Measurements from ENCODE around the gene SLC39A1.

The SLC39A1 gene

DNA sequence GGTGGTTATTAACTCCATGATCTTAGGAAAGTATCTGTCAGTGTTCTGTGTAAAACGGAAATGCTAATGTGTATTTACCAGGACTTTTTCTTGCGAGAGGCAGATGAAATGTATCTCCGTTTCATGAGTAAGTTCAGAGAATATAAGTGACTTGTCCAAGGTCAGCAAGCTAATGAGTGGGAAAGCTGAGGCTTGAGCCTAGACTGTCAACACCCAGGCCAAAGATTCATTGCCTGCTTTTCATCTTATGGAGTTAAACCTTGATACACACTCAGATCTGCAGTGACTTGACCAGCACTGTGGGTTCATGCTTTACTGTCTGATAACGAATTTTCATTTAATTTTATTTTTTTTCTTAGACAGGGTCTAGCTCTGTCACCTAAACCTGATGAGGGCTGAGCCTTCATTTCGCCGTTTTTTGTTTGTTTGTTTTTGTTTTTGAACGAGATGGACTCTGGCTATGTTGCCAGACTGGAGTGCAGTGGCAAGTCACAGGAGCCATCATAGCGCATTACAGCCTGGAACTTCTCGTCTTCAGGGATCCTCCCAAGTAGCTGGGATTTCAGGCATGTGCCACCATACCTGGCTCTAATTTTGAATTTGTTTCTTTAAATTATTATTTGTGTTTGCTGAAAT, 15.1 kb upstream of the SLC39A1 start:
- in situ Hi-C loops (cut with MboI; ENCODE audit: low pct_unique_long_range_greater_than_20kb, low sequenced_read_pairs) = no loop called here
- DNase-seq = no peak

GRCh38 chr1:153977250-153978240, 14.2 kb upstream of the SLC39A1 start, which contains the start of gene JTB:
Gene JTB (minus strand): TSS chr1:153977674. CDS start chr1:153977252, 422 bp downstream.
- DNase-seq = peak; percentile 85
- in situ Hi-C loops (cut with MboI; ENCODE audit: low pct_unique_long_range_greater_than_20kb, low sequenced_read_pairs) = no loop called here

DNA sequence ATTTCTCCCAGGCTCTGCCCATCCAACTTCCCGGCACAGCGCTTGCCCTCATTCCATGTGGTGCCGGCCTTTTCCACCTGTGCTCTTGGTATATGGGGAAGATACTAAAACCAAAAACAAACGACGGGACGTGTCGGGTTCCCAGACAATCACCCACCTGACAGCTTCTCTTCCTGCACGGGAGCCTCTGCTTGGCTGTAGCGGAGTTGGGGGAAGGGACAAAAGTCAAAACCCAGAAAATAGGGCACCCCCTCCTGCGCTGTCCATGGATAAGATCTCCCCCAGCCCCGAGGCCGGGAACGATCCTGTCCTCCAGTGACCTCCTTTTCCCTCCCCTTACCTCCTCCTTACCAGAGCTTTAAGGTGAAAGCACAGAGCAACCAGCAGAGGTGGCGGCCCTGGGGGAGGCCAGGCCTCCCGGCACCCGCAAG, 13.5 kb upstream of the SLC39A1 start:
- DNase-seq = no peak
- in situ Hi-C loops (cut with MboI; ENCODE audit: low pct_unique_long_range_greater_than_20kb, low sequenced_read_pairs) = no loop called here

GRCh38 chr1:153973525-153973924, 10.2 kb upstream of the SLC39A1 start:
- in situ Hi-C loops (cut with MboI; ENCODE audit: low pct_unique_long_range_greater_than_20kb, low sequenced_read_pairs) = loop anchor here (25.0 kb wide), 2 partner anchors 161 to 436 kb away; partner anchors contain the start of genes S100A3, S100A4, S100A5 and S100A6
- no peak for DNase-seq

- DNase-seq = no peak
- in situ Hi-C loops (cut with MboI; ENCODE audit: low pct_unique_long_range_greater_than_20kb, low sequenced_read_pairs) = loop anchor here (25.0 kb wide), 2 partner anchors 161 to 436 kb away; partner anchors contain the start of genes S100A3, S100A4, S100A5 and S100A6
Observed at GRCh38 chr1:153973071-153973470, 9.7 kb upstream of the SLC39A1 start.

- in situ Hi-C loops (cut with MboI; ENCODE audit: low pct_unique_long_range_greater_than_20kb, low sequenced_read_pairs) = loop anchor here (25.0 kb wide), 2 partner anchors 158 to 433 kb away; partner anchors contain the start of genes S100A3, S100A4, S100A5 and S100A6
- no peak for DNase-seq
Observed at GRCh38 chr1:153970346-153970745, 7.0 kb upstream of the SLC39A1 start.

DNA sequence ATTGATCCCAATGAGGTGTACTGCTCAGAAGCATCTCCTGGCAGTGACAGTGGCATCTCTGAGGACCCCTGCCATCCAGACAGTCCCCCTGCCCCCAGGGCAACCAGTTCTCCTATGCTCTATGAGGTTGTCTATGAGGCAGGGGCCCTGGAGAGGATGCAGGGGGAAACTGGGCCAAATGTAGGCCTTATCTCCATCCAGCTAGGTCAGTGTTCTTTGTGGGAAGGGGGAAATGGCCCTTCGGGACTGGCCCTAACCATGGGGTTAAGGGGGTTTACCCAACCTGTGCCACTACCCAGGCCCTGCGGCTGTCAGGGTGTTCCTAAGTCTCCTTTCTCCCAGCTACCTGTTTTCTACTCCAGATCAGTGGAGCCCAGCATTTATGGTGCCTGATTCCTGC, 5.6 kb upstream of the SLC39A1 start:
- in situ Hi-C loops (cut with MboI; ENCODE audit: low pct_unique_long_range_greater_than_20kb, low sequenced_read_pairs) = loop anchor here (25.0 kb wide), 2 partner anchors 157 to 432 kb away; partner anchors contain the start of genes S100A3, S100A4, S100A5 and S100A6
- DNase-seq = no peak

- in situ Hi-C loops (cut with MboI; ENCODE audit: low pct_unique_long_range_greater_than_20kb, low sequenced_read_pairs) = loop anchor here (25.0 kb wide), 2 partner anchors 156 to 431 kb away; partner anchors contain the start of genes S100A3, S100A4, S100A5 and S100A6
- no peak for DNase-seq
Observed at GRCh38 chr1:153968408-153968807, 5.1 kb upstream of the SLC39A1 start.

GRCh38 chr1:153968000-153968363, 4.6 kb upstream of the SLC39A1 start:
- DNase-seq = no peak
- in situ Hi-C loops (cut with MboI; ENCODE audit: low pct_unique_long_range_greater_than_20kb, low sequenced_read_pairs) = loop anchor here (25.0 kb wide), 2 partner anchors 156 to 431 kb away; partner anchors contain the start of genes S100A3, S100A4, S100A5 and S100A6

GRCh38 chr1:153967107-153967999, 4.0 kb upstream of the SLC39A1 start, which contains the start of gene CREB3L4:
Gene CREB3L4 (plus strand): TSS chr1:153967902. CDS start chr1:153968526, 624 bp downstream.
- DNase-seq = peak; percentile 98
- in situ Hi-C loops (cut with MboI; ENCODE audit: low pct_unique_long_range_greater_than_20kb, low sequenced_read_pairs) = loop anchor here (25.0 kb wide), 2 partner anchors 155 to 430 kb away; partner anchors contain the start of genes S100A3, S100A4, S100A5 and S100A6

- in situ Hi-C loops (cut with MboI; ENCODE audit: low pct_unique_long_range_greater_than_20kb, low sequenced_read_pairs) = loop anchor here (25.0 kb wide), 2 partner anchors 152 to 427 kb away; partner anchors contain the start of genes S100A3, S100A4, S100A5 and S100A6
- no peak for DNase-seq
Observed at GRCh38 chr1:153963850-153964331, 554 bp upstream of the SLC39A1 start.

GRCh38 chr1:153962088-153963029, 978 bp downstream of the SLC39A1 start:
- DNase-seq = no peak
- in situ Hi-C loops (cut with MboI; ENCODE audit: low pct_unique_long_range_greater_than_20kb, low sequenced_read_pairs) = loop anchor here (25.0 kb wide), 2 partner anchors 150 to 425 kb away; partner anchors contain the start of genes S100A3, S100A4, S100A5 and S100A6

DNA sequence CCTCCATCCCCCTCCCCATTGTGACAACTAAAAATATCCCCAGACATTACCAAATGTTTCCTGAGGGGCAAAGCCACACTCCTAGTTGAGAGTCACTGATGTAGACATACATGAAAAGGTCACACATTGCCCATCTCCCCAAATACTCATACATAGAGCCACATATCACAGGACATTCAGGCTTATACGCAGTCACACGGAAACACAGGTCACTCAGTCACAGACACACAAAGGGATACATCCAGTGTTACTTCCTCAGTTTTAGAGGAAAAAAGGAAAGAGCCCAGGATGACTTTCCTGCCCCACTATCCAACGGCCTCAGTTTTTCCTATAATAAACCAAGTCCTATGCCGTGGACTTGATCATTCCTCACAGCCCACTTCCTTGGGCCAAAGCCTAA, 1.9 kb downstream of the SLC39A1 start:
- DNase-seq = no peak
- in situ Hi-C loops (cut with MboI; ENCODE audit: low pct_unique_long_range_greater_than_20kb, low sequenced_read_pairs) = loop anchor here (25.0 kb wide), 2 partner anchors 149 to 424 kb away; partner anchors contain the start of genes S100A3, S100A4, S100A5 and S100A6

- in situ Hi-C loops (cut with MboI; ENCODE audit: low pct_unique_long_range_greater_than_20kb, low sequenced_read_pairs) = loop anchor here (25.0 kb wide), 2 partner anchors 148 to 423 kb away; partner anchors contain the start of genes S100A3, S100A4, S100A5 and S100A6
- DNase-seq = no peak
Observed at GRCh38 chr1:153960206-153960605, 3.1 kb downstream of the SLC39A1 start.

DNA sequence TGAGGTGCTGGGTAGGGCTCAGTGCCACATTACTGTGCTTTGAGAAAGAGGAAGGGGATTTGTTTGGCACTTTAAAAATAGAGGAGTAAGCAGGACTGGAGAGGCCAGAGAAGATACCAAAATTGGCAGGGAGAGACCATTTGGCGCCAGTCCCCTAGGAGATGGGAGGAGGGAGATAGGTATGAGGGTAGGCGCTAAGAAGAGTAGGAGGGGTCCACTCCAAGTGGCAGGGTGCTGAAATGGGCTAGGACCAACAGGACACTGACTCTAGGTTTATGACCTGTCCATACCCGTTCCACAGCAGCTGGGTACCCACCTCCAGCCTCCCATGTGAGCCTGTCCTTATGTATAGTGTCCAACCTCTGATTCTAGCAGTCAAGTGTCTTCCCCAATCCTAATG, 3.9 kb downstream of the SLC39A1 start:
- in situ Hi-C loops (cut with MboI; ENCODE audit: low pct_unique_long_range_greater_than_20kb, low sequenced_read_pairs) = loop anchor here (25.0 kb wide), 2 partner anchors 147 to 422 kb away; partner anchors contain the start of genes S100A3, S100A4, S100A5 and S100A6
- no peak for DNase-seq

GRCh38 chr1:153958961-153959260, 4.4 kb downstream of the SLC39A1 start:
- no peak for DNase-seq
- in situ Hi-C loops (cut with MboI; ENCODE audit: low pct_unique_long_range_greater_than_20kb, low sequenced_read_pairs) = loop anchor here (25.0 kb wide), 2 partner anchors 147 to 422 kb away; partner anchors contain the start of genes S100A3, S100A4, S100A5 and S100A6
